Lower leg skin (tissue), 4 donors: ENCODE measurements around the gene WDR76. TPM values are rescaled to one million over a fixed set of nuclear protein-coding genes. Genes with fewer than 3 reads are reported as not detected.
"Not testable (repeated sequence)": the region's sequence is repeated elsewhere in the genome, so short reads cannot be mapped to it uniquely, and the experiment has no call there.

ENCODE experiments used
- DNase-seq, 2 donors: peaks; one replicate each; pipeline ENCODE4 v3.0.0-alpha.2; 2019; ENCODE audit warnings: low spot score in 2 of 2
- H3K4me3 ChIP-seq: fragments of 200-600 bp; sonication (generic); 2 replicates; pipeline ENCODE4 v1.5.1; 2017; ENCODE audit warnings: mild to moderate bottlenecking, low read depth; ENCODE audit not compliant: poor library complexity, severe bottlenecking
- CTCF ChIP-seq, 3 donors: fragments of 450-650 bp; IDR thresholded peaks; one replicate each; pipeline ENCODE4 v1.5.1; 2016; ENCODE audit warnings: antibody characterized with exemption in 3 of 3, mild to moderate bottlenecking in 3 of 3, moderate library complexity in 2 of 3
- POLR2A ChIP-seq, 2 donors: fragments of 450-650 bp; IDR thresholded peaks; one replicate each; pipeline ENCODE4 v1.6.1; 2016 to 2017; ENCODE audit warnings: antibody characterized with exemption in 2 of 2, mild to moderate bottlenecking in 1 of 2, moderate library complexity in 1 of 2
- WGBS, 2 donors: methylation state at CpG; one replicate each; pipeline ENCODE4 v1.1.5; 2018; 5-methylcytosine and 5-hydroxymethylcytosine counted together
- intact Hi-C: fragments of 100-400 bp; cut with DNase I; formaldehyde crosslinking; loops from one replicate; pipeline ENCODE4 v1.15.0; 2023; ENCODE audit warnings: low total_unique reads
- total RNA-seq, 4 donors: library from RNA; depleted of rRNA; stranded (reverse); fragments of >200 nt; gene quantifications; one replicate each; pipeline ENCODE4 v1.1.0, GENCODE V29; 2016

WDR76 gene
- total RNA-seq, 4 donors from 2014 or later, result 3.4 to 7.6 (median 7.1) TPM

GRCh38 chr15:43808960-43809678 lies 17.7 kb upstream of the WDR76 start:
- no peak overlapping the region for H3K4me3 ChIP-seq
- intact Hi-C loops, result no loop called here
- WGBS, 2 donors, result 87 to 92% methylated on average over 6 of the region's 6 CpGs
- no peak for TF ChIP-seq CTCF (IDR thresholded peaks at IDR 0.05)
- TF ChIP-seq POLR2A (IDR thresholded peaks at IDR 0.05), result no peak
- DNase-seq, result no peak

GRCh38 chr15:43815064-43815463 lies 11.7 kb upstream of the WDR76 start:
- 90 to 92% methylated on average over 5 of the region's 5 CpGs for WGBS, 2 donors
- intact Hi-C loops, DNase-seq, H3K4me3 ChIP-seq: not testable (repeated sequence)

- 76 to 81% methylated on average over 3 of the region's 3 CpGs for WGBS, 2 donors
Measured at GRCh38 chr15:43821505-43821904, 5.3 kb upstream of the WDR76 start.

GRCh38 chr15:43824302-43825246 lies 2.2 kb upstream of the WDR76 start, which contains the start of gene MFAP1:
MFAP1 (minus strand) TSS chr15:43824690; CDS start chr15:43824569, 121 bp downstream.
- TF ChIP-seq POLR2A (IDR thresholded peaks at IDR 0.05), result peak in 1 of 2 donors; percentile 56
- no peak for TF ChIP-seq CTCF (IDR thresholded peaks at IDR 0.05)
- intact Hi-C loops, result no loop called here
- 8% methylated on average over 46 of the region's 46 CpGs for WGBS, 2 donors
- H3K4me3 ChIP-seq, result peak within 1 kb of the TSS; percentile 63
- peak; percentile 96 to 98 for DNase-seq

More at GRCh38 chr15:43821505-43821904, 5.3 kb upstream of the WDR76 start:
- intact Hi-C loops, result no loop called here
- no peak for TF ChIP-seq POLR2A (IDR thresholded peaks at IDR 0.05)
- no peak for TF ChIP-seq CTCF (IDR thresholded peaks at IDR 0.05)
- no peak overlapping the region for H3K4me3 ChIP-seq
- DNase-seq, result no peak

GRCh38 chr15:43825305-43825704 lies 1.5 kb upstream of the WDR76 start:
- intact Hi-C loops, H3K4me3 ChIP-seq: not testable (repeated sequence)
- 89 to 92% methylated on average over 11 of the region's 11 CpGs for WGBS, 2 donors
- peak in 1 of 2 donors; percentile 50 for DNase-seq

GRCh38 chr15:43826029-43826507 lies 734 bp upstream of the WDR76 start:
- DNase-seq, result peak in 1 of 2 donors; percentile 53
- TF ChIP-seq POLR2A (IDR thresholded peaks at IDR 0.05) (no peak), CTCF (IDR thresholded peaks at IDR 0.05) (no peak)
- H3K4me3 ChIP-seq, result no peak overlapping the region
- 94 to 97% methylated on average over 11 of the region's 11 CpGs for WGBS, 2 donors
- intact Hi-C loops, result no loop called here
